ENCODE results near the gene CES4A.

DNA sequence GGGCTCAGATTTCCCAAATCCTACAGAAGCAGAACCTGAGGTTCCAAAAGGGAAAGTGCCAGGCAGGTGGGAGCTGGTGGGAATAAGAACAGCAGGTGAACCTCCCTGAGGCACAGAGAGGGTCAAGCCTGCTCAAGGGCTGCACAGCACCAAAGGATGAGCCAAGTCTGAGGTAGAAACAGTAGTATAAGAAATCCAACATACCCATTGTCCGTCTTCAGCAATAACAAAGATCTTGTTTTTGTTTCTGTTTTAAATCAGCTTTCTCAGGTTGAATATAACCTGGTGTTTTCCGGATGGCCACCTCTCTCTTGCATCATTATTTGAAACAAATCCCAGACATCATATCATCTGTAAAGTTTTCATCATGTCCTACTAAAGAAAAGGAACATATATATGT is 38.0 kb upstream of the CES4A start:
- TF ChIP-seq, protein P1, sequence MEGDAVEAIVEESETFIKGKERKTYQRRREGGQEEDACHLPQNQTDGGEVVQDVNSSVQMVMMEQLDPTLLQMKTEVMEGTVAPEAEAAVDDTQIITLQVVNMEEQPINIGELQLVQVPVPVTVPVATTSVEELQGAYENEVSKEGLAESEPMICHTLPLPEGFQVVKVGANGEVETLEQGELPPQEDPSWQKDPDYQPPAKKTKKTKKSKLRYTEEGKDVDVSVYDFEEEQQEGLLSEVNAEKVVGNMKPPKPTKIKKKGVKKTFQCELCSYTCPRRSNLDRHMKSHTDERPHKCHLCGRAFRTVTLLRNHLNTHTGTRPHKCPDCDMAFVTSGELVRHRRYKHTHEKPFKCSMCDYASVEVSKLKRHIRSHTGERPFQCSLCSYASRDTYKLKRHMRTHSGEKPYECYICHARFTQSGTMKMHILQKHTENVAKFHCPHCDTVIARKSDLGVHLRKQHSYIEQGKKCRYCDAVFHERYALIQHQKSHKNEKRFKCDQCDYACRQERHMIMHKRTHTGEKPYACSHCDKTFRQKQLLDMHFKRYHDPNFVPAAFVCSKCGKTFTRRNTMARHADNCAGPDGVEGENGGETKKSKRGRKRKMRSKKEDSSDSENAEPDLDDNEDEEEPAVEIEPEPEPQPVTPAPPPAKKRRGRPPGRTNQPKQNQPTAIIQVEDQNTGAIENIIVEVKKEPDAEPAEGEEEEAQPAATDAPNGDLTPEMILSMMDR (IDR thresholded peaks at IDR 0.05) = no peak
- TF ChIP-seq POLR2A (IDR thresholded peaks at IDR 0.05) = no peak
